Mesendoderm (in vitro differentiated cells): ENCODE data around the gene EGFL8.
A peak's percentile ranks its signal among the peaks of the same experiment; 100 is the strongest.

ENCODE experiments used
- DNase-seq: peaks from one replicate; pipeline ENCODE4 v3.0.0; 2013
- H2AK5ac ChIP-seq: 2 replicates; pipeline ENCODE4 v1.6.1; 2013; ENCODE audit warnings: low read length, inconsistent platforms
- H2BK120ac ChIP-seq: 2 replicates; pipeline ENCODE4 v1.6.1; 2013; ENCODE audit warnings: low read depth, mild to moderate bottlenecking, low read length, moderate library complexity, mixed read lengths
- H2BK15ac ChIP-seq: replicated peaks from 2 replicates; pipeline ENCODE4 v1.6.1; 2013; ENCODE audit warnings: low read depth, mild to moderate bottlenecking, moderate library complexity
- H2BK5ac ChIP-seq: 2 replicates; pipeline ENCODE4 v1.6.1; 2013; ENCODE audit warnings: low read length, inconsistent platforms
- H3K18ac ChIP-seq: 2 replicates; pipeline ENCODE4 v1.6.1; 2013; ENCODE audit warnings: mild to moderate bottlenecking, low read length, mixed read lengths
- H3K23ac ChIP-seq: one replicate; pipeline ENCODE4 v1.6.1; 2013; ENCODE audit warnings: low read length
- H3K27ac ChIP-seq: 2 replicates; pipeline ENCODE4 v1.5.1; 2013; ENCODE audit warnings: low read depth, mild to moderate bottlenecking, inconsistent platforms, low read length, moderate library complexity
- H3K27me3 ChIP-seq: 2 replicates; pipeline ENCODE4 v1.6.1; 2013; ENCODE audit warnings: low read length, control low read depth, mild to moderate bottlenecking, inconsistent platforms; ENCODE audit not compliant: insufficient read depth, poor library complexity
- H3K36me3 ChIP-seq: 2 replicates; pipeline ENCODE4 v1.6.1; 2013; ENCODE audit warnings: low read length, inconsistent platforms; ENCODE audit not compliant: control insufficient read depth, insufficient read depth
- H3K4ac ChIP-seq: one replicate; pipeline ENCODE4 v1.6.1; 2013; ENCODE audit warnings: low read depth, mild to moderate bottlenecking, low read length, moderate library complexity
- H3K4me1 ChIP-seq: 2 replicates; pipeline ENCODE4 v1.6.1; 2013; ENCODE audit warnings: low read depth, low read length, inconsistent platforms; ENCODE audit not compliant: control insufficient read depth
- H3K4me2 ChIP-seq: 2 replicates; pipeline ENCODE4 v1.6.1; 2013; ENCODE audit warnings: low read length
- H3K4me3 ChIP-seq: 2 replicates; pipeline ENCODE4 v1.5.1; 2013; ENCODE audit warnings: mild to moderate bottlenecking, low read length
- H3K56ac ChIP-seq: one replicate; pipeline ENCODE4 v1.6.1; 2013; ENCODE audit warnings: low read length
- H3K79me1 ChIP-seq: 2 replicates; pipeline ENCODE4 v1.6.1; 2013; ENCODE audit warnings: low read length, inconsistent platforms
- H3K79me2 ChIP-seq: 2 replicates; pipeline ENCODE4 v1.6.1; 2013; ENCODE audit warnings: mild to moderate bottlenecking, low read length; ENCODE audit not compliant: control insufficient read depth, insufficient read depth
- H3K9ac ChIP-seq: 2 replicates; pipeline ENCODE4 v1.6.1; 2013; ENCODE audit warnings: low read length, inconsistent platforms
- H4K5ac ChIP-seq: one replicate; pipeline ENCODE4 v1.6.1; 2013; ENCODE audit warnings: low read length
- H4K8ac ChIP-seq: one replicate; pipeline ENCODE4 v1.6.1; 2013; ENCODE audit warnings: low read depth, mild to moderate bottlenecking, control low read depth, low read length, moderate library complexity
- WGBS: extraction: QIAGEN DNeasy Blood & Tissue Kit; methylation state at CpG from one replicate; pipeline ENCODE4 v1.1.7; 2013; ENCODE audit warnings: low lambda C conversion rate, missing lambda C conversion rate; ENCODE audit not compliant: insufficient coverage; ENCODE audit errors: extremely low coverage; 5-methylcytosine and 5-hydroxymethylcytosine counted together

The EGFL8 gene

DNA sequence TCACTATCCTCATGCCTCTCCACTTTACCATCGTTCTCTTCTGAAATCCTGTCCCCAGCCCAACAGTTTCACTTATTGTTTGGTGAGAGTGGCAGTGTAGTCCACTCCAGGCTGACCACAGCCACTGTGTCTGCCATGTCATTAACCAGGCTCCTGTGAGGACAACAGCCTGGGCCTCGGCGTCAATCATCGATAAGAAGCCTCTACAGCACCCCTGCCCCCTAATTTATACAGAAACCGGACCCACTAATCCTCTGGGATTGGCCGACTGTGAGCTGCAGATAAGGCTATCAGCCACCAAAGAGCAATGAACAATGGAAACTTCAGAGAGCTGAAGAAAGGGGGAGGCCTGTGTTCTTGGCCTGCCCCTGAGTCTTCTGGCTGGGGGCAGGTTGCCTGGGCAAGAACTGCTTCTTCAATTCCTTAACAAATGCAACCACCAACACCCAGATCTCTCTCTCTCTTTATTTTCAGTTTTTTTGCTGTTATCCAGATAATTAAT is 3.4 kb downstream of the EGFL8 start:
- H4K8ac ChIP-seq, result no peak overlapping the region
- WGBS, result no CpG with 5 or more reads among the region's 6 CpGs
- DNase-seq, result peak; percentile 73
- H3K4me1 ChIP-seq, result peaks cover 1% of the 10 kb centered on the region
- no peak overlapping the region for H3K4ac ChIP-seq
- H3K27me3 ChIP-seq, result no peaks in the 10 kb centered on the region
- no peak overlapping the region for H4K5ac ChIP-seq
- no peak overlapping the region for H2BK15ac ChIP-seq
- H3K4me3 ChIP-seq, result no peak overlapping the region
- no peak overlapping the region for H2AK5ac ChIP-seq
- peak overlapping the region; percentile 73 for H3K27ac ChIP-seq
- H3K79me1 ChIP-seq, result peaks cover 6% of the 10 kb centered on the region
- no peak overlapping the region for H3K18ac ChIP-seq
- peaks cover 3% of the 10 kb centered on the region for H3K79me2 ChIP-seq
- no peak overlapping the region for H3K9ac ChIP-seq
- peaks cover 2% of the 10 kb centered on the region for H3K36me3 ChIP-seq
- H2BK5ac ChIP-seq, result peak overlapping the region; percentile 30
- no peak overlapping the region for H2BK120ac ChIP-seq
- peak overlapping the region; percentile 56 for H3K56ac ChIP-seq
- no peak overlapping the region for H3K4me2 ChIP-seq
- no peak overlapping the region for H3K23ac ChIP-seq

- no peak for DNase-seq
- Histone ChIP-seq H3K79me1 (peaks cover 11% of the 10 kb centered on the region), H3K23ac (no peak overlapping the region), H3K4me1 (peaks cover 4% of the 10 kb centered on the region), H3K9ac (no peak overlapping the region), H3K27me3 (no peaks in the 10 kb centered on the region), H3K56ac (peak overlapping the region; percentile 42), H3K36me3 (peaks cover 2% of the 10 kb centered on the region), H4K8ac (no peak overlapping the region), H3K4me2 (no peak overlapping the region), H4K5ac (no peak overlapping the region), H3K18ac (no peak overlapping the region), H3K79me2 (peaks cover 8% of the 10 kb centered on the region), H3K4ac (no peak overlapping the region), H3K4me3 (no peak overlapping the region), H3K27ac (peak overlapping the region; percentile 64), H2BK120ac (no peak overlapping the region), H2BK5ac (no peak overlapping the region), H2AK5ac (no peak overlapping the region), H2BK15ac (no peak overlapping the region)
- no CpG with 5 or more reads among the region's 2 CpGs for WGBS
Measured at GRCh38 chr6:32168350-32168749, 4.0 kb downstream of the EGFL8 start.

GRCh38 chr6:32168807-32169591 is 4.6 kb downstream of the EGFL8 start:
- Histone ChIP-seq H3K56ac (no peak overlapping the region), H3K79me1 (peaks cover 14% of the 10 kb centered on the region), H3K9ac (no peak overlapping the region), H3K18ac (no peak overlapping the region), H3K4me1 (peaks cover 4% of the 10 kb centered on the region), H3K36me3 (peaks cover 2% of the 10 kb centered on the region), H3K27ac (no peak overlapping the region), H2BK15ac (no peak overlapping the region), H3K4me2 (no peak overlapping the region), H2AK5ac (no peak overlapping the region), H3K79me2 (peaks cover 11% of the 10 kb centered on the region), H3K4ac (no peak overlapping the region), H3K4me3 (no peak overlapping the region), H2BK5ac (no peak overlapping the region), H4K5ac (no peak overlapping the region), H4K8ac (no peak overlapping the region), H3K23ac (no peak overlapping the region), H2BK120ac (no peak overlapping the region), H3K27me3 (no peaks in the 10 kb centered on the region)
- no CpG with 5 or more reads among the region's 11 CpGs for WGBS
- no peak for DNase-seq

DNA sequence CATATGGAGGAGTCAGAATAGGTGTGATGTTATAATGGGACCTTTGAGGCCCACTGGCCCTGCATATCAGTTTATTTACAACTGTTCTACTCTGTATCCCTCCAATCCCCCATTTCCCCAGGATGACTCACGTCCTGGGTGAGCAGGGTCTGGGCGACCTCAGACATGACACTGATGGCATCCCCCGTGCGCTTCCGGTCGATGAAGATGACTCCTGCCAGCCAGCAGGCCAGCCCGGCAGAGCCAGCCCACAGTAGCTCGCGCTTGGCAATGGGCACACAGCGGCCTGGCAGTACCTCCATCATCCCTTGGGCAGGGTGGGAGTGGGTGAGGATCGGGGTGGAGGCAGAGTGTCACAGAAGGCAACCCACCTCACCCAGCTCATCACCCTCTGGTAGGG is 5.9 kb downstream of the EGFL8 start:
- Histone ChIP-seq H3K27ac (no peak overlapping the region), H3K4me3 (no peak overlapping the region), H3K79me1 (peaks cover 24% of the 10 kb centered on the region), H3K36me3 (peaks cover 2% of the 10 kb centered on the region), H4K8ac (no peak overlapping the region), H2AK5ac (no peak overlapping the region), H3K79me2 (peaks cover 24% of the 10 kb centered on the region), H3K56ac (no peak overlapping the region), H3K27me3 (no peaks in the 10 kb centered on the region), H3K4ac (no peak overlapping the region), H3K4me2 (no peak overlapping the region), H3K18ac (no peak overlapping the region), H3K23ac (no peak overlapping the region), H2BK15ac (no peak overlapping the region), H2BK120ac (no peak overlapping the region), H4K5ac (no peak overlapping the region), H3K4me1 (peaks cover 9% of the 10 kb centered on the region), H3K9ac (no peak overlapping the region), H2BK5ac (no peak overlapping the region)
- no CpG with 5 or more reads among the region's 11 CpGs for WGBS
- no peak for DNase-seq

DNA sequence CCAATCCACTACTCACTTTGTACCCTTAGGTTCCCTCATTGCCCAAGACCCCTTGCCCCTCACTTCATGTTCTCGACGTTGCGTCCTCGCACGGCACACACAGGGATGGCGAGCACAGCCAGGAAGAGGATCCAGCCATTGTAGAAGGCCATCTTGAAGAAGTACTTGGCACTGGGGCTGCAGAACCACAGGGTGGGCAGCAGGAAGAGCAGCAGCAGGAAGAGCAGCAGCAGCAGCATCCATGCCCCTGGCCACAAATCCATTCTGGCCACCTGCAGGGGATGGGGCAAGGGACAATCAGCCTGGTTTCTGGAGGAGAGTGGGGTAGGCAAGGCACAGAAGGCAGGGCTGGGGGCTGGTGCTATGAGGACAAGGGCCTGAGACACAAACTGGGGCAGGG is 6.8 kb downstream of the EGFL8 start:
- H4K8ac ChIP-seq, result no peak overlapping the region
- H3K4me3 ChIP-seq, result no peak overlapping the region
- H4K5ac ChIP-seq, result no peak overlapping the region
- peaks cover 29% of the 10 kb centered on the region for H3K79me2 ChIP-seq
- H3K23ac ChIP-seq, result no peak overlapping the region
- H3K18ac ChIP-seq, result no peak overlapping the region
- no CpG with 5 or more reads among the region's 6 CpGs for WGBS
- H3K9ac ChIP-seq, result no peak overlapping the region
- H2BK120ac ChIP-seq, result no peak overlapping the region
- no peak overlapping the region for H3K56ac ChIP-seq
- no peak for DNase-seq
- H3K4me1 ChIP-seq, result peaks cover 10% of the 10 kb centered on the region
- H2BK5ac ChIP-seq, result no peak overlapping the region
- H2AK5ac ChIP-seq, result no peak overlapping the region
- H3K27ac ChIP-seq, result no peak overlapping the region
- H2BK15ac ChIP-seq, result no peak overlapping the region
- H3K27me3 ChIP-seq, result no peaks in the 10 kb centered on the region
- H3K4me2 ChIP-seq, result no peak overlapping the region
- H3K79me1 ChIP-seq, result peaks cover 24% of the 10 kb centered on the region
- H3K4ac ChIP-seq, result no peak overlapping the region
- H3K36me3 ChIP-seq, result peaks cover 2% of the 10 kb centered on the region
